Activated gamma-delta T cell (primary cell): Measurements from ENCODE around the gene MEI1.

Source experiments
- DNase-seq: peaks from one replicate; lab custom pipeline; 2025; lab: John Stamatoyannopoulos, UW

Gene MEI1

DNA sequence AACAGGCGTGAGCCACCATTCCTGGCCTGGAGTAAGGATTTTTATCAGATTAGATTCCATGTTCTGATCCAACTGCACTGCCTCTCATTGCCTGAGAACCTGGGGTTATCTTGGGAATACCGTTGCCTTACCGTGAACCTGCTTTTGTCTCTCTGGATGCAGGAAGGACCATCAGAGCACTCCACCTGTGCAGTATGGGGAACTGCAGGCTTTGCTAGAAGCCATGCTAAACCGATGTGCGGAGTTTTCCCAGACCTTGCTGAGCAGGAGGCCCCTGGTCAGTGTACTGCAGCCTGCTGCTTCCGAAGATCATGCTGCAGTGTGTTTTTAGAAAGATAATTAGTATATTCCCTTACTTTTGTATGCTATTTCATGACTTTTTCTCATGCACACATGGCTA lies 43.6 kb downstream of the MEI1 start:
- DNase-seq = no peak

DNA sequence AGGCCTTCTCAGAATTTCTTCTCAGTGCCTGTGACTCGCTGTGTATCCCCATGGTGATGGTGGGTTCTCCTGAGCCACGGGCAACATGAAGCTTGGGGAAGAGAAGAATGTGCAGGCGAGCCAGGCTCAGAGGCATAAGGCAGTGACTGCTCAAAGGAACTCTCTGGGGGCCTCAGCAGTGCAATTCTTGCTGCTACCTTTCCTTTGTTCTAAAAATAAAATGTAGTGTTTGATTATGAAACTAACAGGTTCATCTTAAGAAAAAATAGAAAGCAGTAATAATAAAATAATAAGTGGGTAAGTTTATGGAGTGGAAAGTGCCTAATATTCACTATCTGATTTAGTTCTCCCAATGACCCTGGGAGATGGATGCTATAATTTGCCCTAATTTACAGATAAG lies 46.7 kb downstream of the MEI1 start:
- DNase-seq = no peak

DNA sequence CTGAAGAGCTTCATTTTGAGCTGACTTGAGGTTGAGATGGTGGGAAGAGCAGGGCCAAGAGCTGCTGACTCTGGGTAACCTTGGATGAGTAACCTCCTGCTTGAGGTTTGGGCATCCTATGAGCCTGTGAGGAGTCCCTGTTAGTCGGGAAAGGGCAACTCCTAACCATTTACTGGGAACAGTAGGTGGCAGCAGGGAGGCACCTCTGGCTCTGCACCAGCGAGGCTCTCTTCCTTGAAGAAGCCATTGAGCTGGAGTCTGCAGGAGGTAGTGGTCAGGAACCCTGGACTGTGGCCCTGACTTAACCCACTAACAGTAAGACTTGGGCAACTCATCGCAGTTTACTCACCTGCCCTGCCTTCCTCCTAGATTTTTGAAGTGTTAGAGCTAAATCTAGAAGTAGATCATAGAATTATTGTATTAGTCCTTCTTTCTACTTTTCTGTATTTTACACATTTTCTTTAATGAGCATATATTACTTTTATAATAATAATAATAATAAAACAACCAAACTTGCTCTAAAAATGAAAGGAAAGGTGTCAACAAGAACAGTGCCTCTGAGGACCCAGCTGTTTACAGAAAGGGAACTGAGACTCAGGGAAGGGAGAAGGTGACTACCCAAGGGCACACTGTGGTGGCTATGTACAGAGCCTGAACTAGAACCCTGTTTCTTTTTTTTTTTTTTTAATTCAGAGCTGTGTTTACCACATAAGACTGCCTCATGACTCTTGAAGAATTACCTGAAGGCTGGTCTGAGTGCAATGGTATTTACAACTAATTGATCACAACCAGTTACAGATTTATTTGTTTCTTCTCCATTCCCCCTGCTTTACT lies 47.5 kb downstream of the MEI1 start:
- no peak for DNase-seq

DNA sequence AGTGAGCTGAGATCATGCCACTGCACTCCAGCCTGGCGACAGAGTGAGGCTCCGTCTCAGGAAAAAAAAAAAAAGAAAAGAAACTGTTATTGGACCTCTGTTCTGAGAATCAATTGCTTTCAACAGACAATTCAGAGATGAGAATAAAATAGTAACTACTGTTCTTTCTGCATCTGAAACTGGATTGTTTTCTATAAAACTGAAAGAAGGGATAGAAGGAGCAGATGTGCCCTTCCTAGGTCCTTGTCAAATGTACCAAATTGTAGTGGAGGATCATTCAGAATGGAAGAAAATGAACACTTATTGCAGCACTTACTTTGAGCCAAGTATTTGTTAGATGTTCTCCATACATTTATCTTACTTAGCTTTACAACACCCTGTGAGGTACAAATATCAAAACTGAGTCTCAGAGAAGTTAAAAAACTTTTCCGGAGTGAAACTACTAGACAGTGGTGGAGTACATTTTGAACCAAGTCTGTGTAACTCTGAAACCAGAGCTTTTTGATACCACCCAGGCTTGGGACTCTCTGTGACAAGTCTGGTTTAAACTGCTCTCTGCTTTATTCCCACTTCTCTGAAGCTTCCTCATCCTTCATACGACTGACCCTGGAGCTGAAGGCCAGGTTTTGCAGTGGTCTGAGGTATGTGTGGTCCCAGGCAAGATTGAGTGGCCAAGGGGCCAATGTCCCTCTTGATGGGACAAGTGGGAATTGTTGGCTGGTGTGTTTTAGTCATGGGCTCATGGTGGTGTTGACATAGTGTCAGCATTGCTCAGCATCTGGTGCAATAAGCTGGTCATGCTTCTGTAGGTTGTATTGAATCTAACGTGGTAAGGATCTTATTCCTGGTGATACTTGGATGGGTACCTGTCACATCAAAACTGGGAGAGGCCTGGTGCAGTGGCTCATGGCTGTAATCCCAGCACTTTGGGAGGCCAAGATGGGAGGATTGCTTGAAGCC lies 53.0 kb downstream of the MEI1 start:
- no peak for DNase-seq

DNA sequence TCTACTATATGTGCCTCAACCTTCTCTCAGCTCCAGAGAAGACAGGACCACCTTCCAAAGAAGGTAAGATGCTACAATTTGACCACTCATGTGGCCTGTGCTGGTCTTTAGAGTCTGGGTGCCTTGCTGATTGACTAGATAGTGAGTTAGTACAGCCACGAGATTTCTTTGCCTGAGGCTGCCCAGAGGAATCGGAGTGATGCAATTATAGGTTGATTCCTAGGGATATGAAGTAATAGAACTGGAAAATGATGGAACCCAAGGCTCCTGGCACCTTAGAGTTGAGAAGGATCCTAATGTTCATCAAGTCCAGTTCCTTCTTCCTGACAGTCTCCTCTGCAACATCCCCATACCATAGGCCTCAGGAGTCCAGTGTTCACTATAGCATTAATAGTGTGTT lies 54.7 kb downstream of the MEI1 start:
- no peak for DNase-seq

DNA sequence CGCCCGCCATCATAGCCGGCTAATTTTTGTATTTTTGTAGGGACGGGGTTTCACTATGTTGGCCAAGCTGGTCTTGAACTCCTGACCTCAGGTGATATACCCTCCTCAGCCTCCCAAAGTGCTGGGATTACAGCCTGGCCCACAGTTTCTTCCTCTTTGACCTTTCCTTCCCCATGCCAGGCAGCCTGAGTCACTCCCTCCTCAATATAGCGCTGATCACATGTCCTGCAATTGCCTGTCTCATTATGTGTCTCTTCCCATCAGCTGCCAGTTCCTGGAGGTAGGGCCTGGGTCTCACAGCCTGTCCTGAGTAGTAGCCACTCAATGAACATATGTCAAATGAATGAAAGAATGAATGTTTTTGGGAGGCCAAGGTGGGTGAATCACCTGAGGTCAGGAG lies 58.2 kb downstream of the MEI1 start:
- no peak for DNase-seq

DNA sequence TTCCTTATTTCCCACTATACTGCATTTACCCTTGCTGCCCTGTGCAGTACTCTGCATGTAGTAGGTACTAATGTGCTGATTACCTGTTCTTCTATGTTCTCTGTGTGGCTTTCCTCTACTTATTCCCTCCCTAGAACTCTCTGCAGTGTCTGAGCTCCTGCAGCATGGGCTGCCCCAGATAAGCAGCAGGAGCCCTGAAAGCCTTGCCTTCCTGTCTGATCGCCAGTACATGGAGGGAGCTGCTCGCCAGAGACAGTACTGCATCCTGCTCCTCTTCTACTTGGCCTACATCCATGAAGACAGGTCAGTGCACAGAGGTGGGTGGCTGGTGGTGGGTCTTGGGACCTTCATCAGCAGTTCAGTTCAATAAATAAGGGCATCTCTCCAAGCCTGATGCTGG lies 58.9 kb downstream of the MEI1 start:
- no peak for DNase-seq

DNA sequence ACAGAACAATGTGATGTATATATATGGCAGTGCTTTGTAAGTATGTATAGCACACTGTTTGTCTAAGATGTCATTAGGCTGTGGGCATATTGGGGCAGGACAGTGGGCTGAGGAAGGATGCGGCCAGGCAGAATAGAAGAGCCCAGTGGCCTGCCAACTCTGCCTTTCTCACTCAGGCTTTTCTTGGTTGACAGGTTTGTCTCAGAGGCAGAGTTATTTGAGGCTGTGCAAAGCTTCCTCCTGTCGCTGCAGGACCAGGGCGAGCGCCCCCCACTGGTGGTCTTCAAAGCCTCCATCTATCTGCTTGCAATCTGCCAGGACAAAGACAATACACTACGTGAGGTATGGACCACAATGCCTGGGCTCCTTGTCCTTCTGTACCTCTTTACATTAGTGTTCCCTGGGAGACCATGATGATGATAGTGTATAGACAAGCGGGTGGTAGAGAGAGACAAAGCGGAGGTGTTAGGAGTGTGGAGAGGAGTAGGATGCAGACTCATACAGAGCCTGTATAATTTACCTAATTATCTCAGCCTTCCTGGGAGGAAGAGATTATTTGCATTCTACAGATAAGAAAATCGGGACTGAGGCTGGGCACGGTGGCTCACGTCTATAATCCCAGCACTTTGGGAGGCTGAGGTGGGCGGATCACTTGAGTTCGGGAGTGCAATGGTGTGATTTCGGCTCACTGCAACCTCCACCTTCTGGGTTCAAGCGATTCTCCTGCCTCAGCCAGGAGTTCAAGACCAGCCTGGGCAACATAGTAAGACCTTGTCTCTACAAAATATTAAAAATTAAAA lies 63.9 kb downstream of the MEI1 start:
- DNase-seq = no peak

DNA sequence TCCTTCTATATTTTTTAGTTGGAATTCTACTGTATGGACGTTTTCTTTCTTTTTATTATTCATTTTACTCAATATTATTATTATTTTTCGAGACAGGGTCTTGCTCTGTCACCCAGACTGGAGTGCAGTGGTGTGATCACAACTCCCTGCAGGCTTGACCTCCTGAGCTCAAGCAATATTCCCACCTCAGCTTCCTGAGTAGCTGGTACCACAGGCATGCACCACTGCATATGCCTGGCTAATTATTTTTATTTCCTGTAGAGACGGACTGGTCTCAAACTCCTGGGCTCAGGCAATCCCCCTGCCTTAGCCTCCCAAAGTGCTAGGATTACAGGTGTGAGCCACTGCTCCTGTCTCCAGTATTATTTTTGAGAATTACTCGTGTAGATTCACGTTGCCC lies 67.2 kb downstream of the MEI1 start:
- no peak for DNase-seq

DNA sequence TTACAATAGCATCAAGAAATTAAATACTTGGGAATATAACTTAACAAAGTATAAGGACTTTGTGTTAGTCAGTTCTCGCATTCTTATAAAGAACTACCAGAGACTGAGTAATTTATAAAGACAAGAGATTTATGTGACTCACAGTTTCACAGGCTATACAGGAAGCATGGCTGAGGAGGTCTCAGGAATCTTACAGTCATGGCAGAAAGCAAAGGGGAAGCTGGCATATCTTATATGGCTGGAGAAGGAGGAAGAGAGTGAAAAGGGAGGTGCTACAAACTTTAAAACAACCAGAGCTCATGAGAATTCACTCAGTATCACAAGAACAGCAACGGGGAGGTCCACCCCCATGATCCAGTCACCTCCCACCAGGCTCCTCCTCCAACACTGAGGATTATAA lies 69.1 kb downstream of the MEI1 start:
- DNase-seq = no peak

DNA sequence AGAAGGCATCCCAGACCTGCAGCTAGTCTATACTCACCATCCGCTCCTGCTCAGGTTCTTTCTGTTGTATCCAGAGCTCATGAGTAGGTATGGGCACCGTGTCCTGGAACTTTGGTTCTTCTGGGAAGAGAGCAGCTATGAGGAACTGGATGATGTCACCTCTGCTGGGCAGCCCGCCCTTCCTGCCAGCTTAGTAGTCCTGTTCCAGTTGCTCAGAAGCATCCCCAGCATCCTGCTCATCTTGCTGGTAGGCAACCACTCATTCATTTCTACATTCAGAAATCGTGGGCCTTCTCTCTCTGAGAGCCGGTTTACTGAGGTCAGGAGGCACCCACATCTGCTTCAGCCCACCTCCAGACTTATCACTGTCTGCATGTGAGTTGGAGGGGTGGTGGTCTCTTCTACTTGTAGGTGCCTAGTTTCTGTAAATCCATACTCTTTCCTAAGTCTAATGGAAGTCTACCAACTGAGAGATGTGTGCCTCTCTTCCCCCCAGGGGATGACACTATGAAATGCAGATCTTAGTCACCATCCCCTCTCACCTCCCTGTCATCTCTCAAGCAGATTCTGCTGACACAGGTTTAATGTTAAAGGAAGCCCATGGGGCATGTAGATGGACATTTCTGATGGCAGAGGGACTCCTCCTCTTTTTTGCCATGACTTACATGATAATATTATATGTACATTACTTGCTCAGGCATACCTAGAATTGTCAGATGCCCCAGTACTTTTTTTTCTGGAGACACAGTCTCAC lies 71.6 kb downstream of the MEI1 start:
- DNase-seq = no peak

DNA sequence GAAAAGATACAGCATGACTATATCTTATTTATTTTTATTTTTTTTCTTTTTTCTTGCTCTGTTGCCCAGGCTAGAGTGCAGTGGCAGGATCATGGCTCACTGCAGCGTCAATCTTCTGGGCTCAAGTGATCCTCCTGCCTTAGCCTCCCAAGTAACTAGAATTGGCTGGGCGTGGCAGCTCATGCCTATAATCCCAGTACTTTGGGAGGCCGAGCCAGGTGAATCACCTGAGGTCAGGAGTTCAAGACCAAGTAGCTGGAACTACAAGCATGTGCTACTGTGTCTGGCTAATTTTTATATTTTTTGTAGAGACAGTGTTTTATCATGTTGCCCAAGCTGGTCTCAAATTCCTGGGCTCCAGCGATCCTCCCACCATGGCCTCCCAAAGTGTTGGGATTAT lies 72.9 kb downstream of the MEI1 start:
- DNase-seq = no peak

DNA sequence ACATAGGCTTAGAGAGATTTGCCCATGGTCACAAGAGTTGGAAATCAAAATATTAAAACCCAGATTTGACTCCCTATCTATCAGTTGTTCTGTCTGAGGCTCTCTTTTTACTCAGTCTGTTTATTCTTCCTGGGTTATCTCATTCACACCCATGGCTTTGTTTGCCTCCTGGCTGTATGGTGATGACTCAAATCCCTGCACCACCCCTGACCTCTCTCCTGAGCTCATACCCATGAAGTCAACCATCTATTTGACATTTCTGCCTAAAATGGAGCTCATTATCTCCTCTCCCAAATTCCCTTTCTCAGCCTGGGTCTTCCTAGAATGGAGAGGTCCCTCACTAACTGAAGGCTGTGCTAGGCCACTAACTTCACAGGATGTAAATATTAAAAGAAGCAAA lies 73.3 kb downstream of the MEI1 start:
- no peak for DNase-seq

DNA sequence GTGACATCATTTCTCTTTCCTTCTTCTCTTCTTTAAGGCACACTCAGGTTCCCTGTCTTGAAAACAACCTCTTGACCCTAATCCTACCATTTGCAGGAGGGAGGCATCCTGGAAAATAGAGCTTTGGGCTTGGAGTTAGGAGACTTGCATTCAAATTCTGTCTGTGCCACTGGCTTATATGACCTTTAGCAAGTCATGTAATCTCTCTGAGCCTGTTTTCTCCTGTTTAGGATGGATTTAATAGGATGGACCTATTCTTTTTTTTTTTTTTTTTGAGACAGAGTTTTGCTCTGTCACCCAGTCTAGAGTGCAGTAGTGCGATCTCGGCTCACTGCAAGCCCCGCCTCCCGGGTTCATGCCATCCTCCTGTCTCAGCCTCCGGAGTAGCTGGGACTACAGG lies 76.0 kb downstream of the MEI1 start:
- DNase-seq = no peak

DNA sequence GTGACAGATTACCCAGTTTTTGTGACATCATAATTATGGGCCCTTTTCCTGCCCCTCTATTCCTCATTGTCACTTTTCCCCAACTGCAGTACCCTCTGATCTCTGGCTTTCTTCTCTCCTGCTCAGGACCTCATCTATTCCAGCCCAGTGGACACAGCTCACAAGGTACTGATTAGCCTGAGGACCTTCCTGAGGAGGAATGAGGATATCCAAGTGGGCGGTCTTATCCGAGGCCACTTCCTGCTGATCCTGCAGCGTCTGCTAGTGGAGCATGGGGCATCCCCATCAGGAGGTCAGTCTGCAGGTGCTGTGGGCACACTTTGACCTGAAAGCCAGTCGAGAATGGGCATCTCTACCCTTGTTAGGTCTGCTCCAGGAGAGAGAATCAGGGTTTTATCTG lies 76.7 kb downstream of the MEI1 start:
- DNase-seq = no peak

DNA sequence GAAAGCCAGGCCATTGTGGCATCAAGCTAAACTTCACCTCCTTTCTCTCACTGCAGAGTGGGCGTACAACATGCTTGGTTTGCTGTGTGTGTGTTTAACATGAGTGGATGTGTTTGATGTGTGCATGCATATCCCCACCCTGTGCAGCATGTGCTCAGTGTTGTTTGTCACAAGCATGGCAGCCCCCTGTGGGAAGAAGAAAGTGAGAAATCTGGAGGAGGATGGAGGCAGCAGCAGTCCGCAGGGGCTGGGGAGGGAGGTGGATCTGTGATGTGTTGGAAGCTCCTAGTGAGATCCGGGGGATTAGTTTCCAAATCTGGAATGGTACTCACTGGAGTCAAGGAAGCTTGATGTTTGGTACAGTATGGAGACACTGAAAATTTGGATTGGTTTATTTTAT lies 77.1 kb downstream of the MEI1 start:
- no peak for DNase-seq

DNA sequence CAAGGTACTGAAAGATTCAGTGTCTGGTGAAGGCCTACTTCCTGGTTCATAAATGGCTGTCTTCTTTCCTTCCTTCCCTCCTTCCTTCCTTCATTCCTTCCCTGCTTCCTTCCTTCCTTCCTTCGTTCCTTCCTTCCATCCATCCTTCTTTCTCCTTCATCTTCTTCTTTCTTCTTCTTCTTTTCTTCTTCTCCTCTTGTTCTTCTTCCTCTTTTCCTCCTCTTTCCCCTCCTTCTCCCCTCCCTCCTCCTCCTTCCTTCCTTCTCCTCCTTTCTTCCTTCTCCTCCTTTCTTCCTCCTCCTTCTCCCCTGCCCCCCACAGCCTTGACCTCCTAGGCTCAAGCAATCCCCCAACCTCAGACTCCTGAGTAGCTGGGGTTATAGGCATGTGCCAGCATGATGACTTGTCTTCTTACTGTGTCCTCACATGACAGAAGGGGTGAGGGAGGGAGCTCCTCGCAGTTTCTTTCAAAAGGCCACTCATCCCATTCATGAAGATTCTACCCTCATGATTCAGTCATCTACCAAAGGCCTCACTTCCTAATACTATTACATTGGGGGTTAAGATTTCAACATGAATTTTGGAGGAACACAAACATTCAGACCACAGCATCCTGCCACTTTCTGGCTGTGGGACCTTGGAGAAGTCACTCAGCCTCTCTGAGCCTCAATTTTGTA lies 78.6 kb downstream of the MEI1 start:
- no peak for DNase-seq

DNA sequence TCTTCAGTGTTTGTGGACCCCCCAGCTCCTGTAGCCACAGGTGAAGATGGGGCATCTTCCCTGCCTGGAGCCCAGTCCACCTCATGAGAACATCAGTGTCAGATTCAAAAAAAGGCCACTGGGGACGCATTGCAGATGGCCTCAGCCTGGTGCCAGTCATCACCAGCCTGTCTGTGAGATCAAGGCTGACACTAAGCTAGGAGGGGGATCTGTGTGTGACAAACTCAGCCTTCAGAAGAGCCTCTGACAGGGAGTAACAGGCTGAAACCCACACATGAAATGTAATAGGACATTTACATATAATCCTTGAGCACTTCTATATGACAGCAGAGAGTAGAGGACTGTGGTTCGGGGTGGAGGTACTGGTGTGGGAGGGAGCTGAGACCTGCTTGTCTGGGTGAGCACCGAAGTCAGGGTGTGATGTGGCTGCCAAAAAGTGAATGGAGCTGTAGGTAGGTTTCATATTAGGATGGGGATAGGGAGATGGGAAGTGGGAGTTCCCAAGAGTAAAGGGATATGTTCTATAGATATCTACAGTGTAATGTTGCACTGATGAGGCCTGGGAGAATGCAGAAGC lies 80.7 kb downstream of the MEI1 start:
- DNase-seq = no peak

DNA sequence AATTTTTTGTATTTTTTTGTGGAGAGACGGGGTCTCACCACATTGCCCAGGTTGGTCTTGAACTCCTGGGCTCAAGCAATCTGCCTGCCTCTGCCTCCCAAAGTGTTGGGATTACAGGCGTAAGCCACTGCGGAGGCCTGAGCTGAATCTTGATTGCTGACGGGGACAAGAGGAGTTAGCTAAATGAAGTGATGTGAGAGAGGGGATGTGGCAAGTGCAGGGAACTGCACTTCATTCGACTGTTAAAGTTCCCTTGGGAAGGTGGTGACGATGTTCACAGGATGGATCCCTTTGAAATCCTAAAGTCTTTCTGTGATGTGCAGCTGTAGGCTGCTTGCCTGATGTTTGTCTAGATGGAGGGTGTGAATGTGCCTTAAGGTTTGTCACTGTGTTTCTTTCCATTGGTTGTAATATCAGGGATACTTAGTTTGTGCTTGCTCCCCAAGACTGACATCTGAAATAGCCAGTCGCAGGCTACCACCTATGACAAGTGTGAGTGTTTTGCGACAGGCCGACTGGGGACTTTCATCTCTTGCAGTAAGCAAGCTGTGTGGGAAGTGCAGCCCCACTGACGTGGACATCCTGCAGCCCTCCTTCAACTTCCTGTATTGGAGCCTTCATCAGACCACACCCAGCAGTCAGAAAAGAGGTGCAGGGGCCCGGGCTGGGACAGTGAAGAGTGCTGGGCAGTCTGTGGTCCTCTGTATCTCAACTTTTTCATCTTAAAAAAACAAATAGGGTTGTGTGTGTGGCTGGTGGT lies 81.6 kb downstream of the MEI1 start:
- no peak for DNase-seq

DNA sequence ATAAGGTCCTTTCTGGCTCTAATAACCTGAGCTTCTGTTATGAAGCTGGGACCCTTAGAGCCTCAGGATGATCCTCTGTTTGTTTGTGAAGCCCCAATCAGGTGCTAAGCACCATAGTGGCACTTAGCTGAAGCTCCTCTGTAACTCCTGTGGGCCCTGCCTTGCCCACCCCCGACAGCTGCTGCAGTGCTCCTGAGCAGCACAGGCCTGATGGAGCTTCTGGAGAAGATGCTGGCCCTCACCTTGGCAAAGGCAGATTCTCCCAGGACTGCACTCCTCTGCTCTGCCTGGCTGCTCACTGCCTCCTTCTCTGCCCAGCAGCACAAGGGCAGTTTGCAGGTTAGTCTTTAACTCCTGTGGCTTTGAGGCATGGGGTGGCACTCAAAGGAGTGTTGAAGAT lies 82.2 kb downstream of the MEI1 start:
- no peak for DNase-seq
